A204.1 (cell line): ENCODE results near the gene GC.
"Not testable (repeated sequence)": the region's sequence is repeated elsewhere in the genome, so short reads cannot be mapped to it uniquely, and the experiment has no call there.

Experiments
- FAIRE-seq: peaks from 2 replicates; lab custom pipeline; 2012; peaks lifted over from hg19 to GRCh38; lab: Jason Lieb, UNC

Gene GC, protein sequence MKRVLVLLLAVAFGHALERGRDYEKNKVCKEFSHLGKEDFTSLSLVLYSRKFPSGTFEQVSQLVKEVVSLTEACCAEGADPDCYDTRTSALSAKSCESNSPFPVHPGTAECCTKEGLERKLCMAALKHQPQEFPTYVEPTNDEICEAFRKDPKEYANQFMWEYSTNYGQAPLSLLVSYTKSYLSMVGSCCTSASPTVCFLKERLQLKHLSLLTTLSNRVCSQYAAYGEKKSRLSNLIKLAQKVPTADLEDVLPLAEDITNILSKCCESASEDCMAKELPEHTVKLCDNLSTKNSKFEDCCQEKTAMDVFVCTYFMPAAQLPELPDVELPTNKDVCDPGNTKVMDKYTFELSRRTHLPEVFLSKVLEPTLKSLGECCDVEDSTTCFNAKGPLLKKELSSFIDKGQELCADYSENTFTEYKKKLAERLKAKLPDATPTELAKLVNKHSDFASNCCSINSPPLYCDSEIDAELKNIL

DNA sequence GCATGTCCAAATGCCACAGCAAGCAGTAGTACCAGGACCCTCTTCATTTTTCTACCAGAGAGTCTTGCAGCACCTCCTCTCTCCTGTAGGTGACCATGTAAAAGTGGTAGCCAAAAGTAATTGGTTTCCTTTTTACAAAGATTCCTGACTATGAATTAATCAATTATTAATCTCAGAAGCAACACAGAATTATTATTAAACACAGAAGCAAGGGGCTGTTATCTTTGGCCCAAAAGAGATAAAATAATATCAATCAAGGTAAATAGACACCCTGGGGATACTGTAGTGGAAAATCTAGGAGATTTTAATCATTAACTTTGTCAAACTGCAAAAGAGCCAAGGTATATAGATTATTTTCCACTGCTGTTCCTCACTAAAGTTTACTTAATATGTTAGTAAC lies at the start of gene GC:
GC (minus strand) TSS at position 108 of the 400 bp plus-strand sequence; CDS start at position 47, 61 bp downstream.
- FAIRE-seq = no peak

DNA sequence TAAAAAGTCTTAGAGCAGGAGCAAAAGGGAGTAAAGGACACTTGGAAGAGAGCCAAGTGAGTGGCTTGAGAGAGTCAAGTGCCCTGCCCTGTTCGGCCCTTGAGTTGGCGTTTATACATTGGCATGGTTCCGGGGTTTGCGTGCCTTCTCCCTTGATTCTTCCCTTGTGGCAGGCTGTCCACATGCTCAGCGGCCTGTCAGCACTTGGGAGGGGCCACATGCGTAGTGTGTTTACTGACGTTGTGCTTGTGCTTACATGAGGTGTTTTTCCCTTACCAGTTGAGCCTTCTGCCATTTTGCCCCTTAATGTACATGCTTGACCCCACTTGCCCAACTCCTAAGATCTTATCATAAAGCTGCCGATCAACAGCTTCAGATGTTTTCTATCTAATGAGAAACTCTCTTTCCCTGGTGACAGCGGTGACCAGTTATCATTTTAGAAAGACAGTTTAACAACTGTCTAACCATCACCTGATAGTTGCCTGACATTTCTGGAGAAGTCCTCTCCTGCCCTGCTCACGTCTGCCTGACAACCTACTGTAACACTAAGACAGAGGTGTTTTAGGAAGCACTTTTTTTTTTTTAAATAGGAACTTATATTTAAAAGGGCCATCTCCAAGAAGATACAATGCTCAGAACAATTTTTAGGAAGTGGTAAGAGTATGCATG lies 49.5 kb upstream of the GC start:
- no peak for FAIRE-seq

DNA sequence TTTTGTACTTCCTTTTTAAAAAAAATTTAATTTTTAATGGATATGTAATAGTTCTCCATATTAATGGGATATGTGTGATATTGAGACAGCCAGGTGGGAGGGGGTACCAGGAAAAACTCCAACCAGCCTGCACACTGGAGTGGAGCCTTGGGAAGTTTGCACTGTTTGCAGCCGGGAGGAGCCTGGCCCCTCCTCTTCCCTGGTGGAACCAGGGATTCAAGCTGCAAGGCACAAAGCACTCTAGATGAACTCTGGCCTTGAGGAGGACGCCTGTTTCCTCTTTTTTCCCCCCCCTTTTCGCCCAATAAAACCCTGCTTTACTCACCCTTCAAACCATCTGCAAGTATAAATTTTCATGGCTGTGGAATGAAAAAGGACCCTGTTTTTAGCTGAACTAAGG lies 48.2 kb upstream of the GC start:
- no peak for FAIRE-seq

DNA sequence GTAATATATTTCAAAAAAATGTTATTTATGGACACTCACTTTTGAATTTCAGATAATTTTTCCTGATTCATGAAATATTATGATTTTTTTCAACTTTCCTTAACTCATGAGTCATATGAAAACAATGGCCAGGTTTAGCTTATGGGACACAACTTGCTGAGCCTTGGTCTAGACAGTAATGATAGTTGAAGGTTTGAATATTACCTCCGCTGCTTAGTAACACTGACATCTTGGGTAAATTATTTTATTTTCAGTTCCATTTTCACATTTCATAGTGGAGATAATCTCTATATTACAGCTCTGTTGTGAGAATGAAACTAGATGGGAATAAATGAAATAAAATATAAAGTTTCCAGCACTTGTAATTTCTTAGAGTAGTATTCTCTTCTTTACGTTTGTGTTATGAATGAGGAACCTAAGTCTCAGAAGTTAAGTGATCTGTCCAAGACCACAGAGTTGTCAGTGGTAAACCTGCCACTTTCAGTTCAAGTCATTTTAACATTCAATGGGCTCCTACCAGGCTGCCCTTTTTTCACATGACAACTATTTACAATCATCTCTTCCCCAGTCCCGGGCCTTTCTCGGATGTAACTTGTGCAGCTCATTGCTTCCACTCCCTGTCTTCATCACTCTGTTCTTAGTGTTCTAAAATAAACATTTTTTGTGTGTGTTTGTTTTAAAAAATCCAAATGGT lies 46.8 kb upstream of the GC start:
- no peak for FAIRE-seq

DNA sequence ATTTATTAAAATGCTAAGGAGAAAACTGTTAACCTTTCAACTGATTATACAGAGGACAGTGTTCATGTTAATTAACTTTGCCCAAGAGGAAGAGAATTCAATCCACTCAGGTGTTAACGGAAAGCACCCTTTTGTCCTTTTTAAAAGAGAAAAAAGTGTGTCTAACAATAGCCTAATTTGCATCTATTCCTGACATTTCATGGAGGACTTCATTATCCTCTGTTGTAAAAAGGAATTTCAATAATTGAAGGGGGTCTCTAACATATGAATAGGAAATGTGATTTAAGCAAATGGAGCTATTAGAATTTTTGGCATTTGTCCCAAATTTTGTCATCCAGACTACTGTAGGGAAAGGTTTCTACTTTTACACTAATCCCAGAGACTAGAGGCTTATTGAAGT lies 44.6 kb upstream of the GC start:
- no peak for FAIRE-seq

DNA sequence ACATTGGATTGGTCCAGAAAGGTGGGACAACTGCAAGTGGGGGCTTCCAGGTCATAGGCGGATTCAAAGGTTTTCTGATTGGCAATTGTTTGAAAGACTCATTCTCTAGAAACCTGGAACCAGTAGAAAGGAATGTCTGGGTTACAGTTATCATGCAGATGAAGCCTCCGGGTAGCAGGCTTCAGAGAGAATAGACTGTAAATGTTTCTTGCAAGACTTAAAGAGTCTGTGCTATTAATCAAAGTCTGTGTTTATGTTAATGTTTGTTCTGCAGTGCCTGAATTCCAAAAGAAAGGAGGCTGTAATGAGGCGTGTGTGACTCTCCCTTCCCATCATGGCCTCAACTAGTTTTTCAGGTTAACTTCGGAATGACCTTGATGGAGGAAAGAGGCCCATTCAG lies 43.9 kb upstream of the GC start:
- FAIRE-seq = no peak

DNA sequence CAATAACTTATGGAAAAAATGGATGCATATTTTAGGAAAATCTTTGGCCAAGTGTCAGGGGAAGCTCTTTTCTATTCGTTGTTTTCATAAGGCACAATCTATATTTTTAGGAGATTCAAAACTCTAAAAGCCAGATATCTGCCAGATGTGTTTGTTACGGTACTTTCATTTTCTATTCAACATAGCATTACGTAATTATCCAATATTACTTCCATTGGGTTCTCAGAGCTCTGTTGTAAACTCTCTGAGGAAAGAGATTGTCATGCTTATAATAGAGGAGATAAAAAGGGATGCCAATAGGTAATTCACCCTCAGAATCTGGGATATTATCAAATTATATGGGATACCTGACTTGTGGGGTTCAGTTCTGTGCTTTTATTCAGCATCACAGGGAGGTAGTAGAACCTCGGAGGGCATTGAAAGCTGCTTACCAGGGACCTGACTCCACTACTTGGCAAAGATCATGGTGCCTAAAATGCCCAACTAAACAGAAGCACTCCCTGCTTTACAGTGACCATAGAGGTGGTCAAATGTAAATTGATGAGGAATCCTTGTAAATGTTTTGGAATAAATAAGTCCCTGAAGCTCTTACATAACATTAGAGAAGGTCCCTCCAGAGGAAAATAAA lies 32.9 kb upstream of the GC start:
- FAIRE-seq = no peak

DNA sequence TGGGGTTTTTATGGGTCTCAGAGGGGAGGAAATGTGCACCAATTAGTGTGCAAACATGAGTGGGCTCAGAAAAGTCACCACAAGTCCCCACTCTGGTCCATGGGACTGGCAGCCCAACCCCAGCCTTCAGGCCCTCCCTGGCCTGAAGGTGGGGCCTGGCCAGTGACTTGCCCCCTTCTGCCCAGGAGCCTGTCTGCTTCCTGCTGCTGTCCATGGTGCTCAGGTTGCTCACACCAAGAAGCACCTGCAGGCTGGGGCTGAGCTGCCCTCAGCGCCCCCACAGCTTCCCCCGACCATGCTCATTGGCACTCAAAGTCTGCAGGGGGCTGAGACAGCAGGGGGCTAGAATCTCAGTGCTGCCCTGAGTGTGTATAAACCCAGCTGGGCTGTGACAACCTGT lies 30.6 kb upstream of the GC start:
- no peak for FAIRE-seq

DNA sequence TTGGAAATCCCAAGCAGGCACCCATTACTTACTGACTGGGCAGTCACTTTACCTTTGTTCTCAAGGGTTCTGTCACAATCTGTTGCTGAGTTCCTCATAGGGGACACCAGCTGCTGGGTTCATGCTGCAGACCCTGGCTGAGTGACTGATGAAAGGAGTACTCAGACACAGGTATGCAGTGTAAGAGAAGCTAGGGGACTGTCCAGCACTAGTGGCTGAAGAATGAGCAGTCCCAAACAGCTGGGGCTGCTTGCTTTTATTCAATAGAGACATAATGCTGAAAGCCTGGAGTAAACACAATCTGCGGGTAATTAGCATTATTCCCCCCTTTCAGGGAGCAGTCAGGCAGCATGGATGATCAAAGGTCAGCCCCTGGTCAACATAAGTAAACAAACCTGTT lies 25.9 kb upstream of the GC start:
- not testable (repeated sequence) for FAIRE-seq

DNA sequence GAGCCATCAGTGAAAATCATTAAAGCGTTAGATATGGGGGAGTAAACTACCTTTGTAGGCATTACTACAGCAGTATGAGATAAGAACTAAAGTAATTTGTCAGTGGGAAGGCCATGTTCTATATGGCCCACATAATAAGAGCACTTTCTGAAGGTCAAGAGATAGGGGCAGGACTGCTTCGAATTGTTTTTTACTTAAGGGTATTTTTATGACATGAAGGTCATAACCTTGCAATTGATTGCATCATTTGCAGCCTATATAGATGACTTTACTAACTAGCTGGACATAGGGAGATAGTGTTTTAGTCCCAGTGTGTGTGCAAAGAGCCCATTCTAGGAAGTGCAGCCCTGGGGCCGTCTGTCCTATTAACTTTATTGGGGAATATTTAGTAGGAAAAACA lies 23.6 kb upstream of the GC start:
- no peak for FAIRE-seq

DNA sequence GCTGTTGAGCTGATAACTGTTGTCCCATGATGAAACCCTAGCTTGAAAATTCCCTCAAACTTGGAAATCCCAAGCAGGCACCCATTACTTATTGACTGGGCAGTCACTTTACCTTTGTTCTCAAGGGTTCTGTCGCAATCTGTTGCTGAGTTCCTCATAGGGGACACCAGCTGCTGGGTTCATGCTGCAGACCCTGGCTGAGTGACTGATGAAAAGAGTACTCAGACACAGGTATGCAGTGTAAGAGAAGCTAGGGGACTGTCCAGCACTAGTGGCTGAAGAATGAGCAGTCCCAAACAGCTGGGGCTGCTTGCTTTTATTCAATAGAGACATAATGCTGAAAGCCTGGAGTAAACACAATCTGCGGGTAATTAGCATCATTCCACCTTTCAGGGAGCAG lies 21.4 kb upstream of the GC start:
- not testable (repeated sequence) for FAIRE-seq

DNA sequence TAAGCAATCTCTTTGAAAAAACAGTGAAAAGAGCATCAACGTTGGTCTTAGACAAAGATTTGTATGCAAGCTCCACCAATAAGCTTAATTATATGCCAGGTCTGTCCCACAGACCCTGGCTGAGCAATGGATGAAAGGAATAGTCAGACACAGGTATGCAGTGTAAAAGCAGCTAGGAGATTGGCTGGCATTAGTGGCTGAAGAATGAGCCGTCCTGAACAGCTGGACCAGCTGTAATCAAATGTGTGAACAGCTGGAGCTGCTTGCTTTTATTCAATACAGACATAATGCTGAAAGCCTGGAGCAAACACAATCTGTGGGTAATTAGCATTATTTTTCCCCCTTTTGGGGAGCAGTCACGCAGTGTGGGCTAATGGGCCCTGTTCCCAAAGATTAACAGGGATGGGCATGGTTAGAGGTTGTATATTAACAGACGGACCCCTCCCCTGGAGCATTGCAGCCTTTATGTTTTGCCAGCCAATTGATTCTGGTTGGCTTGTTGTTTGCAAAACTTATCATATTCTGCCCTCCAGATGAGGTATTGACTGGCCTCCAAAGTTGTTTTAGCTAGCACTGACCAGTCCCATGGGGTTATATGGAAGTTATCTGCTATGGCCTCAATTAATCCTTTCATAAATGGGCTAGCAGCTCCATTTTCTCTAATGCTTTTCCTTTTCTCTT lies 20.3 kb upstream of the GC start:
- not testable (repeated sequence) for FAIRE-seq

DNA sequence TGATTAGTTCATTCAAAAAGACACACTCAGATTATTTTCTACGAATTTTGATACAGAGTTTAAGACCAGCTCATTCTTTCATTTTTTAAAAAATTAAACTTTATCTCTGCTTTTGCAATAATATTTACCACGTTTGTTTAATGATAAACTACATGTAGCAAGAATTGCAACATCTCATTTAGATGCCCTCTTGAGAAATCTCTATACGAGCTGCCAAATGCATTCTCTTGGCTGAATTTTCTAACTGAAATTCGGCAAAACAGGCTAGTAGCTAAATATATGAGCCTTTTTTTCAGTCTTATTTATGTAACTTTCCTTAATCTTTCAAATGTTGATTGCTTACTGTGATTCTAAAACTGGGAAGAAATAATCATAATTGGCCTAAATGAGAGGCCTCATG lies 2.1 kb upstream of the GC start:
- no peak for FAIRE-seq

DNA sequence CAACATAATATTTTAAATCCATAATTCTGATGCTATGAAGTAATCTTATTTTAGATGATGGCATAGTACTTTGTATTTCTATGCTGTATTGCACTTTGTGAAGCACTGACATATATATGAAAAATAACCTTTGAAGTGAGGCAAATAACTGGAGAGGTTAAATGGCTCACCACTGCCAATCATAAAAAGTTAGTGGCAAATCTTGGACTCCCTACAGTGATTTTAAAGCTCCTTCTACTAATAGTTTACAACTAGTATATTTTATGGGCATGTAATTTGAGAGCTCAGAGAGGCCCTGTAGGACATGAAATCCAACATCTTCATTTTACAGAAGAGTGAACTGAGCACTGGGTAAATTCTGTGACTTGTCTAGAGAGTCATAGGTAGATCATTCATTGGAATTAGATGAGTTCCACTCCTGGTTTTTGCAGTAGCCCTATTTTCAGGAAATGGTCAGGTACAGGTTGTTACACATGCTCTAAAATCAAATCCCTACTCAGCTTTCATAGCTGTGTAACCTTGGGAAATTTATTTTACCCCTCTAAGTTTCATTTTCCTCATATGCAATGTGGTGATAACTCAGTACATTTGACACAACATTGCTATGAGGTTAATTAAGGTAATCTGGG lies 804 bp upstream of the GC start:
- no peak for FAIRE-seq

DNA sequence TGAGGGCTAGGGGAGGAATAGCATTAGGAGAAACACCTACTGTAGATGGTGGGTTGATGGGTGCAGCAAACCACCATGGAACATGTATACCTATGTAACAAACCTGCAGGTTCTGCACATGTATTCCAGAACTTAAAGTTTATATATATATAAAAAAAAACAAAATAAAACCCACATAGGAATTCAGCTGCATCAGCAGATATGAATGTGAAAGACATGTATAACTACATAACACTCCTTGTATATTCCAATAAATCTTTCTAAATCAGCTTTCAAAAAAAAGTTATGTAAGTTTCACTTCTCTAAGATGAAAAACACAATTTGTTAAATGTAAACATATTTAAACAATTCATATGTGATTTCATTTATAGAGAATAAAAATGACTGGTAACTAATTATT lies 6.0 kb downstream of the GC start:
- FAIRE-seq = no peak

DNA sequence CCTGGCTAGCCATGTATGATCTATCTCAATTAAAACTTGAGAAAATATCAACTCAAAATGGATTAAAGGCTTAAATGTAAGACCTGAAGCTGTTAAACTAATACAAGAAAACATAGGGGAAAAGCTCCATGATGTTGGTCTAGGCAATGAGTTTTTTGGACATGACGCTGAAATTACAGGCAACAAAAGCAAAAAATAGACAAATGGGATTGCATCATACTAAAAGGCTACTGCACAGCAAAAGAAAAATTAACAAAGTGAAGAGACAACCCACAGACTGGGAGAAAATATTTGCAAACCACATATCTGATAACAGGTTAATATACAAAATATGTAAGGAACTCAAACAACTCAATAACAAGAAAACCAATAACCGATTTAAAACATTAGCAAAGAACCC lies 8.4 kb downstream of the GC start:
- FAIRE-seq = no peak

DNA sequence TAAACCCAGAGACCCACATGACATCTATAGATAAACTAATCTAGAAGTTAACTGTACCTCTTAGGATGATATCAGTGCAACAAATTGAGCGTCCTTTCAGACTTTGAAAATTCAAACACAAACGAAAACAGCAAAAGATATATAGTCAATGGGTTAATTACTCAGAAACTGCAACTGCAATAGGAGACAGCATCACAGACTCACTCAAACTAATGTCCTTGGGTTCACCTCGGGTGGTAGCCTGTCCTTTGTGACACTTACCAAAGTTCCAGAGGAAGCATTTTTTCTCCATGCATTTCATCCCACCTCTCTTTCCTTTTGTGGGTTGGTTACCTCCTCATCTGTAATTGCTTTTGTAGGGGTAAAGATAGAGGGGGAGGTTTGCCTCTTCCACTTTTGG lies 9.7 kb downstream of the GC start:
- FAIRE-seq = no peak

DNA sequence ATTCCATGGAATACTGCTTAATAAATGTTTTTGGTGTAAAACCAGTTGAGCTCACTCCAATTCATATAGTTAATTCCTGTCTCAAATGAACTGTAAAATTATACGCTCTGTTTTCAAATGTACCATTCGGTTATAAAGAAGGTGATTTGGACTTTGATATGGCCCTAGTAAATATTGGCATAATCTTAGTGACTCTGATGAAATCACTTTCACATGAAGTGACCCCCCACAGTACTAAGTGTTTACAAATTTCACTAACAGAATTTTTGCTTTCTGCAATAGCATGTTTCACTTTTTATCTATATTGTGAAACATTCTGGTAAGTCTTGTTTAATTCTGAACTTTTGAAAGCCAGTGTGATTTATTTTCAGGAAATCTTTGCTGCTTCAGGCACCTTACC lies 10.9 kb downstream of the GC start:
- no peak for FAIRE-seq

DNA sequence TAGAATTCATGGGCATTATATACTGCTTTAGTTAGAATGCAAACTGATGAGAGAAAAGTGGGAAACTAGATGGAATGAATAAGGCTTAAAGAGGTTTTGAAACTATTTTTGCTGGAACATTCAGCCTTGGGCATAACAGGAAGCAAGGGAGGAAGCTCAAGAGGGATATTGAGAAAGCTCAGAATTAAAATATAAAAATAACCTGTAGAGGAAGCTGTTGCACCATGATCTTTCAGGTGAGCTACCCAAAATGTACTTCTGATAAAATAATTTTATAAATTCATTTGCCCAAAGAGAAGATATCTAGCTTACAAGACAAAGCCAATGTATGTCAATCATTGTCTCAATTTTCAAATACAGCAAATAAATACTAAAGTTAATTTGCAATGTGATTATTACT lies 11.3 kb downstream of the GC start:
- no peak for FAIRE-seq

DNA sequence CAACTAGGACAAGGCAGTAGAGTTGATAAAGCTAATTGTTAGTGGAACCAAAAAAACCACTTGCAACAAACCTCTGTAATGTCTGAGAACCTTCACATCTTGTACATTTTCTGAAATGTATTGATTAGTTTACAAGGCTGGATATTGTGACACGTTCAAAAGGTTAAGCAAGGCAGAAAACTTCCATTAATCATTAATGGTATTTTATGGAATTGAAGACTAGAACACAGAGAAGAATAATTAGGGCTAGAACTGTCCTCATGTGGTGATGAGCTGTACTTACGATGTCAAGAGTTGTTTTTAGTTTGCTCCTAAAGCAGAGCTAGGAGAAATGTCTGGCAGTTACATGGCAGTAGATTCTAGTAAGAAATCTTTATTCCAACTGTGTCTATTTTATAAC lies 12.3 kb downstream of the GC start:
- no peak for FAIRE-seq

DNA sequence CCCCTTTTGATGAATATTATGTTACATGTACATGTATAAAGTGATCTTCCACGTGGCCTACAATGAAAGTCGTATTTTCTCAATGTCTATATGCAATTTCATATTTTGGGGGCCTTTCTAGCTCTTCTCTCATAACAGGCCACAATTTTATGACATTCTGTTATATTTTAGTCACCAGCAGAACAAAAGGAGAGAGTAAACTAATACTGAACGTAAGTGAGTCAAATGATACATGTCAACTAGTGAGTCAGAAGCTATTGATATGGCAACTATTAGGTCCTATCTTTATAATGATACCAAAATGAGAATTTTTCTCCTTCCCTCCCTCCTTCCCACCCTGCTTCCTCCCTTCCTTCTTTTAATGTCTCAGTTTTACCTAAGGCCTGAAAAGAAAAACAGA lies 14.4 kb downstream of the GC start:
- FAIRE-seq = no peak

DNA sequence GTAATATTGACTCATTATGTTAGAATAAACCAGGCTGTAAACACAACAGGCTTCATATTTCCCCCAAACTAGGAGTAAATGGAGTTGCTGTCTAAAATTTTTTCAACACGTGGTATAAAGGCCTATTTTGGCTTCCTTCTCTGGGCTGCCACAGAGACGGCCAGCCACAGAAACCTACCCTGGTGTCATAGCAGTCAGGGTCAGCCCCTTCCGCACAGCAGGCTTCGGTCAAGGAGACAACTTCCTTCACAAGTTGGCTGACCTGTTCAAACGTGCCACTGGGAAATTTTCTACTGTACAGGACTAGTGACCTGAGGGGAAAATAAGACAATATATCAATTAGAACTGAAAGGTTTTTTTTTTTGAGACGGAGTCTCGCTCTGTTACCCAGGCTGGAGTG lies 15.8 kb downstream of the GC start:
- FAIRE-seq = no peak
